Transverse colon (tissue), 4 donors: ENCODE measurements around the gene BNIP5. TPM values are rescaled to one million over a fixed set of nuclear protein-coding genes. Genes with fewer than 3 reads are reported as not detected.

Experiments
- DNase-seq: peaks from one replicate; pipeline ENCODE4 v3.0.0-alpha.2; 2019
- H3K27ac ChIP-seq, 4 donors: fragments of 200-600 bp; sonication (generic); 2 replicates each; pipeline ENCODE4 v1.5.1; 2016 to 2018; ENCODE audit warnings: inconsistent platforms in 4 of 4
- H3K27me3 ChIP-seq: fragments of 200-600 bp; sonication (generic); 2 replicates; pipeline ENCODE4 v1.5.1; 2017; ENCODE audit warnings: inconsistent platforms
- H3K36me3 ChIP-seq, 4 donors: fragments of 200-600 bp; sonication (generic); 2 replicates each; pipeline ENCODE4 v1.5.1; 2017 to 2019; ENCODE audit warnings: inconsistent platforms in 4 of 4
- H3K4me1 ChIP-seq, 4 donors: fragments of 200-600 bp; sonication (generic); 2 replicates each; pipeline ENCODE4 v1.5.1; 2017 to 2020; ENCODE audit warnings: inconsistent platforms in 4 of 4
- H3K4me3 ChIP-seq, 4 donors: fragments of 200-600 bp; sonication (generic); 1 replicate in 1 of 4; 2 replicates in 3 of 4; pipeline versions ENCODE4 v1.5.1 to v1.6.1; 2017 to 2019; ENCODE audit warnings: inconsistent platforms in 4 of 4
- H3K9me3 ChIP-seq, 2 donors: fragments of 200-600 bp; sonication (generic); 2 replicates each; pipeline ENCODE4 v1.5.1; 2017 to 2019; ENCODE audit warnings: inconsistent platforms in 2 of 2
- EP300 ChIP-seq: sonication (generic); formaldehyde crosslinking; IDR thresholded peaks from one replicate; pipeline ENCODE4 v1.6.1; 2017; ENCODE audit warnings: antibody characterized with exemption, low read depth
- POLR2A ChIP-seq: fragments of 450-650 bp; IDR thresholded peaks from one replicate; pipeline ENCODE4 v1.6.1; 2016; ENCODE audit warnings: antibody characterized with exemption, mild to moderate bottlenecking, moderate library complexity
- POLR2AphosphoS5 ChIP-seq, 3 donors: sonication (generic); formaldehyde crosslinking; IDR thresholded peaks; one replicate each; pipeline ENCODE4 v1.6.1; 2016; ENCODE audit warnings: antibody characterized with exemption in 3 of 3
- WGBS, 2 donors: methylation state at CpG; one replicate each; pipeline ENCODE4 v1.1.5; 2018; ENCODE audit warnings: low coverage in 1 of 2; 5-methylcytosine and 5-hydroxymethylcytosine counted together
- in situ Hi-C, 4 donors: fragments of 200-750 bp; cut with MboI; loops; one replicate each; pipeline versions ENCODE4 v1.15.0 to v1.15.1; 2017; ENCODE audit warnings: low sequenced_read_pairs in 3 of 4, low pct_ligation_motif_present in 1 of 4, low pct_unique_long_range_greater_than_20kb in 1 of 4
- intact Hi-C: fragments of 100-400 bp; cut with DNase I; formaldehyde crosslinking; loops from one replicate; pipeline ENCODE4 v1.15.1; 2023; ENCODE audit warnings: low total_unique reads
- total RNA-seq, 4 donors: library from RNA; depleted of rRNA; stranded (reverse); fragments of >200 nt; gene quantifications; one replicate each; pipeline ENCODE4 v1.1.0, GENCODE V29; 2016
- TF ChIP-seq, protein P1 (sequence below), 5 experiments: fragments of 200-600 bp in 3 of 5; fragments of 450-650 bp in 2 of 5; sonication (generic) in 3 of 5; IDR thresholded peaks; 1 replicate in 2 of 5; 2 replicates in 3 of 5; pipeline ENCODE4 v1.5.1; 2016 to 2017; ENCODE audit warnings: antibody characterized with exemption in 5 of 5, inconsistent platforms in 3 of 5, mild to moderate bottlenecking in 2 of 5, moderate library complexity in 1 of 5

The BNIP5 gene
- total RNA-seq, 4 donors from 2014 or later, result 6.0 to 23.6 (median 14.1) TPM

DNA sequence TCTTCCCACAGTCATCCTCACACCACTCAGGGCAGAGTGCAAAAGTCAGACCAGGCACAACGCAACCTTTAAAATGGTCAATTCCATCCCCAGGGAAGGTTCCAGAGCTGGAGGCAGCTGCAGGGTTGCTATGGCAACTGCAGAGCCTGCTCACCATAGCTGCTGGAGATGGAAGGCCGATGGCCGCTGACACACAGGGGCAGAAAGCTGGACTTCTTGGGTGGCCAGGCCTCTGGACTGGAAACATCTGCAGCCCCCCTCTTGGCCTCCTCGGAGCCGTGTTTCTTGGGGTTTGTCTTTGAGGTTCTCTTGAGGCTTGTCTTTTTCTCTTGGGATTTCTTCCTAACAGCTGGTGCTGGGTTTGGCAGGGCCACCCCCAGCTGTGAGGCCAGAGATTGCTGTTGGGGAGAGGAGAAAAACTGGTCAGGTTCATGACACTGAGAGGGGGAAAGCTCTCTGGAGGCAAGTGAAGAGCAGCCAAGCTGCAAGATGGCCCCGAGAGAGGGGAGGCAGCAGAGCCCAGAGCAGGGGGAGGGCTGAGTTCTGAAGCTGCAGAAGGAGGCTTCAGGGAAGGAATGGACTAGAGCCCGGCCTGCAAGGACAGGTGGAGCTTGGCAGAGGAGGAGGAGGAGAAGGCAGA lies 10.2 kb downstream of the BNIP5 start:
- H3K9me3 ChIP-seq, result no peaks in the 10 kb centered on the region
- intact Hi-C loops, result no loop called here
- 50 to 60% methylated on average over 1 to 7 of the region's 7 CpGs for WGBS, 2 donors
- H3K36me3 ChIP-seq, result no peaks in the 10 kb centered on the region
- in situ Hi-C loops, result no loop called here
- peaks cover 0 to 8% (median 0%) of the 10 kb centered on the region in 4 donors for H3K4me1 ChIP-seq
- TF ChIP-seq, protein P1, sequence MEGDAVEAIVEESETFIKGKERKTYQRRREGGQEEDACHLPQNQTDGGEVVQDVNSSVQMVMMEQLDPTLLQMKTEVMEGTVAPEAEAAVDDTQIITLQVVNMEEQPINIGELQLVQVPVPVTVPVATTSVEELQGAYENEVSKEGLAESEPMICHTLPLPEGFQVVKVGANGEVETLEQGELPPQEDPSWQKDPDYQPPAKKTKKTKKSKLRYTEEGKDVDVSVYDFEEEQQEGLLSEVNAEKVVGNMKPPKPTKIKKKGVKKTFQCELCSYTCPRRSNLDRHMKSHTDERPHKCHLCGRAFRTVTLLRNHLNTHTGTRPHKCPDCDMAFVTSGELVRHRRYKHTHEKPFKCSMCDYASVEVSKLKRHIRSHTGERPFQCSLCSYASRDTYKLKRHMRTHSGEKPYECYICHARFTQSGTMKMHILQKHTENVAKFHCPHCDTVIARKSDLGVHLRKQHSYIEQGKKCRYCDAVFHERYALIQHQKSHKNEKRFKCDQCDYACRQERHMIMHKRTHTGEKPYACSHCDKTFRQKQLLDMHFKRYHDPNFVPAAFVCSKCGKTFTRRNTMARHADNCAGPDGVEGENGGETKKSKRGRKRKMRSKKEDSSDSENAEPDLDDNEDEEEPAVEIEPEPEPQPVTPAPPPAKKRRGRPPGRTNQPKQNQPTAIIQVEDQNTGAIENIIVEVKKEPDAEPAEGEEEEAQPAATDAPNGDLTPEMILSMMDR (IDR thresholded peaks at IDR 0.05), result no peak
- TF ChIP-seq EP300 (no peak), POLR2AphosphoS5 (IDR thresholded peaks at IDR 0.05) (no peak), POLR2A (no peak)
- H3K4me3 ChIP-seq, result no peak overlapping the region
- H3K27me3 ChIP-seq, result no peaks in the 10 kb centered on the region
- no peak overlapping the region for H3K27ac ChIP-seq
- DNase-seq, result no peak

GRCh38 chr6:36324715-36325114 lies 12.0 kb downstream of the BNIP5 start:
- no peak for TF ChIP-seq POLR2A
- no peak for TF ChIP-seq POLR2AphosphoS5 (IDR thresholded peaks at IDR 0.05)
- TF ChIP-seq, protein P1 (IDR thresholded peaks at IDR 0.05), result no peak
- TF ChIP-seq EP300, result no peak
- no peak overlapping the region for H3K4me3 ChIP-seq
- in situ Hi-C loops, result no loop called here
- intact Hi-C loops, result no loop called here
- H3K4me1 ChIP-seq, result peaks cover 0 to 20% (median 12%) of the 10 kb centered on the region in 4 donors
- DNase-seq, result no peak
- H3K9me3 ChIP-seq, result no peaks in the 10 kb centered on the region
- WGBS, 2 donors, result 98% methylated on average over 4 of the region's 4 CpGs; no CpG with 5 or more reads in 1 of the 2 donors
- H3K36me3 ChIP-seq, result no peaks in the 10 kb centered on the region
- H3K27ac ChIP-seq, result no peak overlapping the region
- no peaks in the 10 kb centered on the region for H3K27me3 ChIP-seq

DNA sequence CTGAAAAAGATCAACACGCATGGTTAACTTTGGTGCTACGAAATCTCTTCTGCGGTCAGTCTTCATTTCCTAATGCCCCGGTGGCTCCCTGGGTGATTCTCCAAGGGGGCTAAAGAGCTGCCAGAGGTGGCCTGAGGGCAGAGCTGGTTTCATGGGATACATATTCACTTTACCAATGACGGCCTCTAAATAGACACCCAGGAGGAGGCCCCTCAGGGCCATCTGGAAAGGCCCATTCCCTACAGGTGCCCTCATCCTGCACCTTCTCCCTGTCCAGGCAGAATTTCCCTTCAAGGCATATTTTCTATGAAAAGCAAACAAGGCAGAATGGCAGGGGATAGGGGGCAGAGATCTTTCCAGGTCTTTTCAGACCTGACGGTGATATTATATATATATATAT lies 12.5 kb downstream of the BNIP5 start:
- intact Hi-C loops, result no loop called here
- no peaks in the 10 kb centered on the region for H3K27me3 ChIP-seq
- no peaks in the 10 kb centered on the region for H3K9me3 ChIP-seq
- no peak for DNase-seq
- no peak for TF ChIP-seq POLR2A
- TF ChIP-seq, protein P1 (IDR thresholded peaks at IDR 0.05), result no peak
- no peak for TF ChIP-seq EP300
- no peak for TF ChIP-seq POLR2AphosphoS5 (IDR thresholded peaks at IDR 0.05)
- no peaks in the 10 kb centered on the region for H3K36me3 ChIP-seq
- H3K27ac ChIP-seq, result no peak overlapping the region
- 61% methylated on average over 6 of the region's 6 CpGs; no CpG with 5 or more reads in 1 of the 2 donors for WGBS, 2 donors
- H3K4me1 ChIP-seq, result peaks cover 0 to 22% (median 15%) of the 10 kb centered on the region in 4 donors
- no peak overlapping the region for H3K4me3 ChIP-seq
- in situ Hi-C loops, result no loop called here

DNA sequence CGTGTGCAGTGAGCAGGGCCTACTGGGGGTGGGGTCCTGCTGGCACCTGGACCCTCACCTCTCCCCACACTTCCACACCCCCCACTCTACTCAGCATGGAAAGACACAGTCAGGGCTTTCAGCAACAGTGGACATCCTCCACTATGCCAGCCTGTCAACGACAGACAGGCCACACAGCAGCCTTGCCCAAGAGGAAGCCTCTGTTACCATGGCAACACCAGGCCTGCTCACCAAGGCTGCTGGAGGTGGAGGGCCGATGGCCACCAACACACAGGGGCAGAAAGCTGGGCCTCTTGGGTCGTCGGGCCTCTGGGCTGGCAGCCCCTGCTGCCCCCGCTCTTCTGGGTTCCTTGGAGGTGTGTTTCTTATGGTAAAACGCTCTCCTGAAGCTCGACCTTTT lies 13.6 kb downstream of the BNIP5 start:
- Histone ChIP-seq H3K4me3 (no peak overlapping the region), H3K9me3 (no peaks in the 10 kb centered on the region), H3K27me3 (no peaks in the 10 kb centered on the region), H3K27ac (no peak overlapping the region), H3K4me1 (peaks cover 0 to 33% (median 24%) of the 10 kb centered on the region in 4 donors), H3K36me3 (no peaks in the 10 kb centered on the region)
- TF ChIP-seq POLR2AphosphoS5 (IDR thresholded peaks at IDR 0.05), result no peak
- in situ Hi-C loops (no loop called here), intact Hi-C loops (no loop called here)
- no peak for DNase-seq
- WGBS, 2 donors, result 83% methylated on average over 8 of the region's 8 CpGs; no CpG with 5 or more reads in 1 of the 2 donors

GRCh38 chr6:36322591-36322990 lies 14.1 kb downstream of the BNIP5 start:
- DNase-seq, result no peak
- H3K27me3 ChIP-seq, result no peaks in the 10 kb centered on the region
- peaks cover 0 to 34% (median 24%) of the 10 kb centered on the region in 4 donors for H3K4me1 ChIP-seq
- no peaks in the 10 kb centered on the region for H3K9me3 ChIP-seq
- 94% methylated on average over 3 of the region's 3 CpGs for WGBS, 2 donors
- in situ Hi-C loops, result no loop called here
- intact Hi-C loops, result no loop called here
- no peak overlapping the region for H3K4me3 ChIP-seq
- TF ChIP-seq, protein P1 (IDR thresholded peaks at IDR 0.05), result no peak
- TF ChIP-seq EP300, result no peak
- TF ChIP-seq POLR2AphosphoS5 (IDR thresholded peaks at IDR 0.05), result no peak
- no peak for TF ChIP-seq POLR2A
- no peaks in the 10 kb centered on the region for H3K36me3 ChIP-seq
- H3K27ac ChIP-seq, result no peak overlapping the region
